Spleen (tissue), 7 donors: Measurements from ENCODE around the gene SLC66A1.

Experiments
- CTCF ChIP-seq, 11 experiments: fragments of 200-600 bp in 7 of 11; fragments of 450-650 bp in 4 of 11; sonication (generic) in 4 of 11; IDR thresholded peaks in 8 of 11; conservative IDR thresholded peaks in 3 of 11; 1 replicate in 7 of 11; 2 replicates in 4 of 11; pipeline versions ENCODE4 v1.4.0 to v1.8.0; 2016 to 2021; ENCODE audit warnings: antibody characterized with exemption in 11 of 11, inconsistent platforms in 4 of 11, mild to moderate bottlenecking in 1 of 11
- POLR2A ChIP-seq, 3 donors: fragments of 450-650 bp; IDR thresholded peaks; one replicate each; pipeline ENCODE4 v1.5.1; 2017; ENCODE audit warnings: antibody characterized with exemption in 3 of 3, mild to moderate bottlenecking in 1 of 3
- donor health status: DM: no; HTN: no; CAD: no; lungs with moderate emphysema.
- donor health status: DM: no; HTN: no; CAD: no.
- donor health status: DM: no; HTN: no; CAD: no.

- TF ChIP-seq CTCF (IDR thresholded peaks at IDR 0.05 in 8 of 11, conservative IDR thresholded peaks at IDR 0.05 in 3 of 11) (no peak), POLR2A (IDR thresholded peaks at IDR 0.05) (no peak)
Measured at GRCh38 chr1:19272064-19272463, 40.1 kb upstream of the SLC66A1 start.
